HG02678 (cell line): Measurements from ENCODE around the gene WNK2.

Experiments used
- ATAC-seq: cut with Tn5 transposase; IDR thresholded peaks from one replicate; pipeline ENCODE4 v1.9.1; 2021; ENCODE audit warnings: mild to moderate bottlenecking, moderate library complexity; ENCODE audit not compliant: unreplicated experiment

Gene WNK2

GRCh38 chr9:93303258-93303771 lies 119.4 kb downstream of the WNK2 start:
- ATAC-seq, result no peak

- ATAC-seq, result no peak
These were observed 120.1 kb downstream of the WNK2 start for GRCh38 chr9:93303806-93304573.

- ATAC-seq, result no peak
These were observed 120.9 kb downstream of the WNK2 start for GRCh38 chr9:93304574-93305496.

GRCh38 chr9:93305497-93306020 lies 121.6 kb downstream of the WNK2 start:
- ATAC-seq, result no peak

- ATAC-seq, result no peak
These were observed 122.1 kb downstream of the WNK2 start for GRCh38 chr9:93306081-93306480.

- no peak for ATAC-seq
These were observed 122.7 kb downstream of the WNK2 start for GRCh38 chr9:93306579-93307091.

- ATAC-seq, result no peak
These were observed 123.7 kb downstream of the WNK2 start for GRCh38 chr9:93307468-93308157.

GRCh38 chr9:93308158-93308602 lies 124.2 kb downstream of the WNK2 start:
- no peak for ATAC-seq

- ATAC-seq, result no peak
These were observed 124.7 kb downstream of the WNK2 start for GRCh38 chr9:93308676-93309075.

GRCh38 chr9:93309889-93310425 lies 126.0 kb downstream of the WNK2 start:
- no peak for ATAC-seq

- no peak for ATAC-seq
These were observed 131.2 kb downstream of the WNK2 start for GRCh38 chr9:93315118-93315517.

- no peak for ATAC-seq
These were observed 132.0 kb downstream of the WNK2 start for GRCh38 chr9:93315960-93316359.

- no peak for ATAC-seq
These were observed 133.0 kb downstream of the WNK2 start for GRCh38 chr9:93316726-93317494.

- ATAC-seq, result no peak
These were observed 133.7 kb downstream of the WNK2 start for GRCh38 chr9:93317495-93318094.

- no peak for ATAC-seq
These were observed 134.5 kb downstream of the WNK2 start for GRCh38 chr9:93318480-93318879.

GRCh38 chr9:93319301-93319991 lies 135.5 kb downstream of the WNK2 start:
- ATAC-seq, result no peak

- ATAC-seq, result no peak
These were observed 136.1 kb downstream of the WNK2 start for GRCh38 chr9:93319992-93320500.

- no peak for ATAC-seq
These were observed 136.8 kb downstream of the WNK2 start for GRCh38 chr9:93320591-93321219.
